SH-SY5Y (cell line): Measurements from ENCODE around the gene PGBD5.

ENCODE experiments used
- GATA2 ChIP-seq: IDR thresholded peaks from 2 replicates; pipeline ENCODE4 v1.6.1; 2011; ENCODE audit warnings: mild to moderate bottlenecking, low read depth, low read length
- GATA3 ChIP-seq: IDR thresholded peaks from 2 replicates; pipeline ENCODE4 v1.6.1; 2011; ENCODE audit warnings: low read depth, mild to moderate bottlenecking, low read length, moderate library complexity

GRCh38 chr1:230381049-230381467 lies 45.1 kb downstream of the PGBD5 start:
- TF ChIP-seq GATA2 (no peak), GATA3 (no peak)
